Subcutaneous abdominal adipose tissue (tissue), 5 donors: ENCODE results near the gene FMO2.
"Not testable (repeated sequence)": the region's sequence is repeated elsewhere in the genome, so short reads cannot be mapped to it uniquely, and the experiment has no call there.

Experiments used
- H3K27ac ChIP-seq: one replicate; pipeline ENCODE4 v1.7.0; 2013; ENCODE audit warnings: low read depth, mild to moderate bottlenecking, inconsistent platforms, low read length, moderate library complexity
- H3K27me3 ChIP-seq, 5 donors: one replicate each; pipeline ENCODE4 v1.7.0; 2013; ENCODE audit warnings: low read length in 5 of 5, inconsistent platforms in 1 of 5; ENCODE audit not compliant: control insufficient read depth in 5 of 5, insufficient read depth in 4 of 5
- H3K36me3 ChIP-seq, 5 donors: one replicate each; pipeline ENCODE4 v1.7.0; 2013; ENCODE audit warnings: low read length in 5 of 5; ENCODE audit not compliant: control insufficient read depth in 5 of 5, insufficient read depth in 5 of 5
- H3K4me1 ChIP-seq, 5 donors: one replicate each; pipeline ENCODE4 v1.7.0; 2013; ENCODE audit warnings: low read length in 5 of 5, mild to moderate bottlenecking in 3 of 5, moderate library complexity in 1 of 5; ENCODE audit not compliant: control insufficient read depth in 5 of 5, insufficient read depth in 5 of 5
- H3K4me3 ChIP-seq, 5 donors: one replicate each; pipeline ENCODE4 v1.7.0; 2013; ENCODE audit warnings: low read length in 5 of 5, low read depth in 1 of 5
- H3K9ac ChIP-seq, 5 donors: one replicate each; pipeline ENCODE4 v1.7.0; 2013; ENCODE audit warnings: low read length in 5 of 5, mild to moderate bottlenecking in 4 of 5, moderate library complexity in 3 of 5
- H3K9me3 ChIP-seq, 5 donors: one replicate each; pipeline ENCODE4 v1.7.0; 2013; ENCODE audit warnings: low read length in 5 of 5; ENCODE audit not compliant: control insufficient read depth in 5 of 5
- donor health status: healthy.
- donor health status: healthy.
- donor health status: healthy.
- donor health status: healthy.
- donor health status: healthy.

The FMO2 gene

DNA sequence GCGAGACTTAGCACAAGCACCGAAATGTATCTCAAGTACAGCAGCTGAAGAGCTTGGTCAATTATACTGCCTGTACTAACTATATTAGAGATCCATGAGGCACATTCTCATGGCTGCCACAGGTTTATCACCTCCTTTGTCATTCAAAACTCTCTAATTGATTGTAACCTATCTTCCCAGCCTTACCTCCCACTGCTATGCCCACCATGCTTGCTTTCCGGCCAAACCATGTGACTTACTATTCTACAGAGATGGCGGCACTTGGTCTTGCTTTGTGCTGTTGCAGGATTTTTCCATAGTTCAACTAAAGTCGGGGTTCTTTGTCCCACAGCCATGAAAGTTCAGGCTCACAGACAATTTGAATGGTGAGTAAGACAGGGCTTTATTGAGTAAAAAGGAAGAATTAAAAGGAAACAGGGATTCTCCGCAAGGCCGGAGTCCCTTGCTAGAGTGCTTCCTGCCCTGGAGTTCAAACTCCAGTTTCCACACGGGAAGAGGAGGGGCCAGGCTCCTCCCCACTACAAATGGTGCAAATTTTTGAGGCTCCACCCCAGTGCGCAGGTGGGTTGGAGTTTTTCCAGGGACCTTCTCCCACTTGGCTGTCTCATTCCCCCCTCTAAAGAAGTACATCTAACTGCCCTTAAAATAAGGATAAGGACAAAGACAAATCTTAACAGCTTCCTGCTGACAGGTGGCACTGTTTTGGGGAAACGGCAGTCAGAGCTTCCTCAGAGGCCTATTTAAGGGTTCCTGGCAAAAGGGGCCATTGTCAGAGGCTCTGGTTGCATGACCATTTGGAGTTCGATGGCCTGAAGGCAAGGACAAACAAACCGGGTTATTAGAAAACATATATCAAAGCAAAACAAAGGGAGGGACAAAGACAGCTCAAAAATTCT is 28.7 kb downstream of the FMO2 start:
- no peaks in the 10 kb centered on the region for H3K9me3 ChIP-seq
- peaks cover 0 to 39% (median 26%) of the 10 kb centered on the region in 5 donors for H3K4me1 ChIP-seq
- H3K4me3 ChIP-seq: no peak overlapping the region
- no peak overlapping the region for H3K9ac ChIP-seq
- no peaks in the 10 kb centered on the region for H3K27me3 ChIP-seq
- peaks cover 0 to 5% (median 3%) of the 10 kb centered on the region in 5 donors for H3K36me3 ChIP-seq
- peak overlapping the region; percentile 0 for H3K27ac ChIP-seq

DNA sequence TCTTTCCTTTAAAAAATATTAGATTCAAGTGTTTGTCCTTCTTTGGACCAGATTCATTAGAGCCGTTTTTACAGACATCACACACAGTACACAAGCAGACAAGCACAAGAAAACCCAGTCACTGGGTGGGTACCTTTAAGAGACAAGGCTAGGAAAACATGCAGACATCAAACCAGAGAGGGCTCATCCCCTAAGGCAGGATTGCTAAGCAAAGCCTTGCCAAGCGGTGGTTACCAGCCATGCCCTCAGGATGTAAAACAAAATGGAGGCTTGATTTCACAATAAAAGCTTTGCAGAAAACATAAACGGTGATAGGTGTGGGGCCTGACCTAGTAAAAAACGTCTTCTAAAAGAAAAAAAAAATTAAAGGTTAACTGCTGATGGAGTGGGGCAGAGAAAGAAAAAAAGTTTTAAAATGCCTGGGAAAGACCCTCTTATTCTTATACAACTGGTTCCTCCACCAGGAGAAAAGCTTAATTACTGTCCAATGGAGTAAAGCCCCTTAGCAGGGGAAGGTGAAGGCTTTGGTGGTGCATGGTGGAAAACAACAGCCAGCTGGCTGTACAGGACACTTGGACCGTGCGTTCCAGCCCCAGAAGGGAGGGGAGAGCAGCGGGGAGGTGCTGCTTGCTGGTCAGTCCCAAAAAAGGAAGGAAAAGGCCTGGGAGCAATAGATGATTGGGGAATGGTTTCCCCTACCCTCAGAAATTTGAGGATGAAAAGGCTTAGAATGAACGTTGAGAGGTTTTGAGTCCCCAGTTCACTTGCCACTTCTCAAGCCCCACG is 32.8 kb downstream of the FMO2 start:
- H3K27me3 ChIP-seq: no peaks in the 10 kb centered on the region
- H3K27ac ChIP-seq: no peak overlapping the region
- peaks cover 0 to 38% (median 32%) of the 10 kb centered on the region in 5 donors for H3K4me1 ChIP-seq
- H3K9ac ChIP-seq: no peak overlapping the region
- no peaks in the 10 kb centered on the region for H3K36me3 ChIP-seq
- H3K9me3 ChIP-seq: no peaks in the 10 kb centered on the region
- no peak overlapping the region for H3K4me3 ChIP-seq

DNA sequence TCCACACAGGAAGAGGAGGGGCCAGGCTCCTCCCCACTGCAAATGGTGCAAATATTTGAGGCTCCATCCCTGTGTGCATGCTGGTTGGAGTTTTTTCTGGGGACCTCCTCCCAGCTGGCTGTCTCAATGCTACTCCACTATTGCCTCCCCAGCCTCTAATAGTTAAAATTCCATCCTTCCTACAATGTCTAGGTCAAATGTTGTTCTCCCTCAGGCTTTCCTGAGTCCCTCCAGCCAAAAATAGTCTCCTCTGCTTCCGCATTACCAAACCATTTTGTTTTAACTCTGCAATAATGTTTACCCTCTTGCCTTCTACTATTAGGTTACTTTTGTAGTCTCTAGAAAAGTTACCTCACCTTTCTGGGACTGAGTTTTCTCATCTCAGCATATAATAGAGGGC is 33.6 kb downstream of the FMO2 start:
- Histone ChIP-seq H3K4me3 (no peak overlapping the region), H3K9me3 (no peaks in the 10 kb centered on the region), H3K27ac (no peak overlapping the region), H3K27me3 (no peaks in the 10 kb centered on the region), H3K36me3 (no peaks in the 10 kb centered on the region), H3K4me1 (peaks cover 0 to 41% (median 33%) of the 10 kb centered on the region in 5 donors), H3K9ac (no peak overlapping the region)

DNA sequence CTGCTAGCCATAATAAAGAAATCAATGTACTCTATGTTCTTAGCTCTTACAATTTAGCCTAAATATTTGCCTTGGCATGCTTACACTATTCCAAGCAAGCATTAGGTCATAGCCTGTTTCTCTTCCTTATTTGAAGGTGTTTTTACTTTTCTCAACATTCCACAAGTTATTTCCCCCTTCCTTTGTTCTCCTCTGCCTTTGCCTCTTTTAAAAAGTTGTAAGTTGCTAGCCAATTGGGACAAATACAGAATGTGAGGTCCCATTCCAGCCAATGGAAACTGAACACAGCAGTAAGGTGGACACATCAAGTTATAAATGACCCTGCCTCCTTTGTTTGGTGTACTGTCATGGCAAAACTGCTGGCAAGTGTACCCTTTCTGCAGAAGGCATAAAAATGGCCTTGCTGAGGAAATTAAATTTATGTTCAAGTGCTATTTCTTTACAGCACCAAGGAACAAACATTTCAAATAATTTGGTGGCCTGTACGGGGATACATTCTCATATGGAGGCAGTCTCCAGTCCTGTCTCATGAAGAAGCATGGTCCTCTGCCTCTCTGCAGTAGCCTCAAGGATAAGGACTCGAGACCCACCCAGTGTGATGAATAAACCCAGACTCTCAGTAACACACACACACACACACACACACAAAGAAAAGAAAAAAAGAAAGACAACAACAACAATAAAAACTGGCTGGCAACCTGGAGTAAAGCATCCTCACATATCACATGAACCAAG is 34.4 kb downstream of the FMO2 start:
- H3K9ac ChIP-seq: no peak overlapping the region
- H3K4me3 ChIP-seq: no peak overlapping the region
- H3K27ac ChIP-seq: peak overlapping the region; percentile 61
- no peaks in the 10 kb centered on the region for H3K36me3 ChIP-seq
- no peaks in the 10 kb centered on the region for H3K27me3 ChIP-seq
- no peaks in the 10 kb centered on the region for H3K9me3 ChIP-seq
- peaks cover 0 to 41% (median 29%) of the 10 kb centered on the region in 5 donors for H3K4me1 ChIP-seq

DNA sequence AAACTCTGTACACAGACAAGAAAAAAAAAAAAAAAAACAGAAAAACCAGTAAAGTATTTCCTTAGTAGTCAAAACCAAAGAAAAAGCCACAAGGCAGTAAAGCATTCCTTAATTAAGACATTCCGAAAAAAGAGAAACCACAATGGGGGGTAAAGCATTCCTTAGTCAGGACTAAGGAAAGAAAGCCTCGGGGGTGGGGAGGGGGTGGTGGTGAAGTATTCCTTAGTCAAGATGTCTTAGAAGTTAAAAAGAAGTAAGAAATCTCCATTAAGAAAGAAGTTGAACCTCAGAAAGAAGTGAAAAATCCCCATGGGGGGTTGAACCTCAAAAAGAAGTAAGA is 35.0 kb downstream of the FMO2 start:
- H3K4me1 ChIP-seq: peaks cover 0 to 40% (median 27%) of the 10 kb centered on the region in 5 donors
- no peaks in the 10 kb centered on the region for H3K9me3 ChIP-seq
- H3K36me3 ChIP-seq: no peaks in the 10 kb centered on the region
- peak overlapping the region in 2 of 5 donors; percentile 56 to 75 for H3K9ac ChIP-seq
- H3K27me3 ChIP-seq: no peaks in the 10 kb centered on the region
- H3K4me3 ChIP-seq: peak overlapping the region in 1 of 5 donors; percentile 49
- peak overlapping the region; percentile 61 for H3K27ac ChIP-seq

DNA sequence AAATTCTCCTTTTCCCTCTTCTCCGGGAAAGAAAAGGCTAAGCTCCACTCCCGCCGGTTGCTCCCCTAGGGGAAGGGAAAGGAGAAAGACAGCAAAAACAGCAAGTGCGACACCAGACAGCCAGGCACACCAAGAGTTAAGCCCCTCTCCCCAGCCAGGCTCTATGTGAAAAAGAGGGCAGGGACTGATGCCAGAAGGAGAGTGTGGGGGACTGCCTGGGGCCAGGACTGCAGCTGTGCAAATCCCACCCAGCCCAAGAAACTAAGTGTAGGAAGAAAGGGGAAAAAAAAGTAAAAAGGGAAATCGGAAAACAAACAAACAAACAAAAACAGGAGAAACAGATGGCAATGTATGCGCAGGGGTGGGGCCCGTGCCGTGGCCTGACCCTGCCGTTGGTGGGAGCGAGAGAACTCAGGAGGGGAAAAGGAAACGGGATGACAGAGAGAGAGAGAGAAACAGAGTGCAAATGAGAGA is 35.5 kb downstream of the FMO2 start:
- H3K27me3 ChIP-seq: no peaks in the 10 kb centered on the region
- peak overlapping the region in 3 of 5 donors; percentile 40 to 59 (median 49) for H3K4me3 ChIP-seq
- H3K36me3 ChIP-seq: no peaks in the 10 kb centered on the region
- H3K9me3 ChIP-seq: no peaks in the 10 kb centered on the region
- peaks cover 0 to 40% (median 27%) of the 10 kb centered on the region in 5 donors for H3K4me1 ChIP-seq
- H3K9ac ChIP-seq: peak overlapping the region in 2 of 5 donors; percentile 56 to 75
- H3K27ac ChIP-seq: peak overlapping the region; percentile 61

DNA sequence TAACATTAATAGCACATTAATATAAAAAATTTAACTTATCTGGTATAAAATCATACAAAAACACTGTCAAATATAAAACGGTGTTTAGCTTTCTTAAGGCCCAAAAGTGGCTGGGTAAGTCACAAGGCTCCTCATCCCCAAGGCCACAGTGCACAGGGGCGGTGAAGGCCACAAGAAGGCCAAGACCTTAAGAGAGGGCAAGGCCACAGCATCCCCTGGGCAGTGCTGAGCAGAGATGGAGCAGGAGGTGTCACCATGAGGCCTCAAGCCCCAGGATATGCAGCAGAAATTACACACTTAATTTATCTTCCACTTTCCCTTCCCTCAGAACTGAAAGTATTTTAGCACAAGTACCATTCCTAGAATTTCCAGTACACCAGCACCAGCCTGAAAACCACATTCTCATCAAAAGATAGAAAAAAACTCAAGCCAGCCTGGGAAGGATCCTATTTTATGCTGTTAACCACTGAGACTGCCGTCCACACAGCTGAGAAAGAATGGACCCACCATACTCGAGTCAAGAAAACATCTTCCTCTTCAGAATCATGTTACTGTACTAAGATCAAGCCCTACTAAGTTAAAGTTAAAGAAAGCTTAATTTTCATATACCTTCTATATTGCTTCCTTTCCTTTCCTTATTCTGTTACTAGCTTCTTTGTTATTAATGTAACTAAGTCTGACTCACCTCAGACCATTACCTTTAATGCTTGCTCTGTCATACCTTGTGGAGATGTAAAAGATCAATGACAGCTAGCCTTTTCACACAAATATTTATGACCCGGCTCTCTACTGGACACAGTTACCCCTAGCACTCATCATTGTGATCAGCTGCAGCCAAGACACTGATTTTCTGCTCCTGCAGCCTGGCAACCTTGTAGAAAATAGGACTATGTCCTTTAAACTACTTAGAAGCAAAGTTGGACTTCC is 36.8 kb downstream of the FMO2 start:
- H3K27me3 ChIP-seq: no peaks in the 10 kb centered on the region
- peaks cover 0 to 40% (median 31%) of the 10 kb centered on the region in 5 donors for H3K4me1 ChIP-seq
- H3K4me3 ChIP-seq: no peak overlapping the region
- no peaks in the 10 kb centered on the region for H3K36me3 ChIP-seq
- no peak overlapping the region for H3K27ac ChIP-seq
- H3K9me3 ChIP-seq: no peaks in the 10 kb centered on the region
- H3K9ac ChIP-seq: peak overlapping the region in 1 of 5 donors; percentile 0

DNA sequence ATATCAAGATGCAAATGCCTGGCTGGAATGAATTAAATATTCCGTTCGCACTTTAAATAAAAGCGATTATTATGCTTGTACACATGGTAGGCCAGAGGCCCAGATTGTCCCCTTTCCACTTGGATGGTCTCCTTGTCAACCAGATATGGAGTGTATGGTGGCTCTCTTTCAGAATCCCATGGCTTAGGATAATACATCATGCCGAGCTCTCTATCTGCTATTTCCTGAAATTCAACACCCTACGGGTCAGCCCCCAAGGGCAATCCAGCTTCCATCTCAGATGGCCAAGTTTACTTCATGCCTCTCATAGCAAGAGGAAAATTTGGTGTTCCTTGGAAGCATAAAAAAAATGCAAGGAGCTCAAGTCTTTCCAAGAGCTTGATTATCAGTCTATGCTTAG is 37.8 kb downstream of the FMO2 start:
- H3K9me3 ChIP-seq: no peaks in the 10 kb centered on the region
- H3K9ac ChIP-seq: no peak overlapping the region
- no peak overlapping the region for H3K27ac ChIP-seq
- peaks cover 0 to 40% (median 31%) of the 10 kb centered on the region in 5 donors for H3K4me1 ChIP-seq
- H3K4me3 ChIP-seq: no peak overlapping the region
- no peaks in the 10 kb centered on the region for H3K27me3 ChIP-seq
- no peaks in the 10 kb centered on the region for H3K36me3 ChIP-seq

DNA sequence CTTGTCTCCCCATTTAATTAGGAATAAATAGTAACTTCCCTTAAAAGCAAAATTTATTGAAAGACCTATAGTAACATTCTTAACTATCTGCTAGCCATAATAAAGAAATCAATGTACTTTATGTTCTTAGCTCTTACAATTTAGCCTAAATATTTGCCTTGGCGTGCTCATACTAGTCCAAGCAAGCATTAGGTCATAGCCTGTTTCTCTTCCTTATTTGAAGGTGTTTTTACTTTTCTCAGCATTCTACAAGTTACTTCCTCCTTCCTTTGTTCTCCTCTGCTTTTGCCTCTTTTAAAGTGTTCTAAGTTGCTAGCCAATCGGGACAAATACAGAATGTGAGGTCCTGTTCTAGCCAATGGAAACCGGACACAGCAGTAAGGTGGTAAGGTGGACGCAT is 39.2 kb downstream of the FMO2 start:
- not testable (repeated sequence) for H3K27ac ChIP-seq, H3K9ac ChIP-seq, H3K4me3 ChIP-seq, H3K27me3 ChIP-seq, H3K9me3 ChIP-seq, H3K36me3 ChIP-seq
- peaks cover 0 to 31% (median 26%) of the 10 kb centered on the region in 5 donors for H3K4me1 ChIP-seq
